AG09319 (cell line): ENCODE results near the gene CYFIP2.

Experiments used
- DNase-seq: peaks from one replicate; pipeline ENCODE4 v3.0.0-alpha.2; 2010; ENCODE audit warnings: low read depth; ENCODE audit errors: extremely low read depth
- CTCF ChIP-seq: IDR thresholded peaks from 2 replicates; pipeline ENCODE4 v1.5.1; 2011; ENCODE audit warnings: low read depth, mild to moderate bottlenecking, inconsistent platforms, low read length, moderate library complexity

The CYFIP2 gene

GRCh38 chr5:157359356-157360055, 93.6 kb downstream of the CYFIP2 start:
- no peak for TF ChIP-seq CTCF
- peak; percentile 5 for DNase-seq

GRCh38 chr5:157362012-157362411, 96.1 kb downstream of the CYFIP2 start:
- TF ChIP-seq CTCF: no peak
- DNase-seq: no peak

- TF ChIP-seq CTCF: no peak
- DNase-seq: no peak
These were observed 96.6 kb downstream of the CYFIP2 start for GRCh38 chr5:157362502-157362901.

GRCh38 chr5:157362982-157363381, 97.1 kb downstream of the CYFIP2 start:
- TF ChIP-seq CTCF: no peak
- no peak for DNase-seq

GRCh38 chr5:157365732-157366131, 99.8 kb downstream of the CYFIP2 start:
- DNase-seq: no peak
- no peak for TF ChIP-seq CTCF

GRCh38 chr5:157366741-157367674, 101.1 kb downstream of the CYFIP2 start:
- TF ChIP-seq CTCF: peak; percentile 51
- peak; percentile 30 for DNase-seq

GRCh38 chr5:157369507-157369906, 103.6 kb downstream of the CYFIP2 start:
- DNase-seq: no peak
- no peak for TF ChIP-seq CTCF
